Measurements from ENCODE around the gene TEX51.

GRCh38 chr2:126859631-126860030, 39.1 kb upstream of the TEX51 start:
- no peak for TF ChIP-seq CTCF (conservative IDR thresholded peaks at IDR 0.05; ENCODE audit: low read depth, low read length)
- no peak for TF ChIP-seq POLR2A (IDR thresholded peaks at IDR 0.05; ENCODE audit: low read depth, low read length)
- TF ChIP-seq MXI1 (IDR thresholded peaks at IDR 0.05; ENCODE audit: borderline replicate concordance, low read depth, low read length), result no peak
- TF ChIP-seq SMC3 (IDR thresholded peaks at IDR 0.05; ENCODE audit: low read depth, low read length), result no peak
- TF ChIP-seq RAD21 (IDR thresholded peaks at IDR 0.05; ENCODE audit: low read length), result no peak
- TF ChIP-seq RCOR1 (IDR thresholded peaks at IDR 0.05; ENCODE audit: insufficient replicate concordance, low read length), result no peak
- no peak for TF ChIP-seq MAZ (IDR thresholded peaks at IDR 0.05; ENCODE audit: borderline replicate concordance, low read depth, low read length)
- TF ChIP-seq ELK1 (IDR thresholded peaks at IDR 0.05; ENCODE audit: borderline replicate concordance, low read depth, low read length), result no peak
- no peak for TF ChIP-seq RFX5 (IDR thresholded peaks at IDR 0.05; ENCODE audit: low read depth, low read length)
- TF ChIP-seq, protein P1, sequence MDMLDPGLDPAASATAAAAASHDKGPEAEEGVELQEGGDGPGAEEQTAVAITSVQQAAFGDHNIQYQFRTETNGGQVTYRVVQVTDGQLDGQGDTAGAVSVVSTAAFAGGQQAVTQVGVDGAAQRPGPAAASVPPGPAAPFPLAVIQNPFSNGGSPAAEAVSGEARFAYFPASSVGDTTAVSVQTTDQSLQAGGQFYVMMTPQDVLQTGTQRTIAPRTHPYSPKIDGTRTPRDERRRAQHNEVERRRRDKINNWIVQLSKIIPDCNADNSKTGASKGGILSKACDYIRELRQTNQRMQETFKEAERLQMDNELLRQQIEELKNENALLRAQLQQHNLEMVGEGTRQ (IDR thresholded peaks at IDR 0.05; ENCODE audit: low read depth, low read length), result no peak
- TF ChIP-seq CEBPB (IDR thresholded peaks at IDR 0.05; ENCODE audit: low read depth, low read length), result no peak

Measured in IMR-90 (cell line).